Stimulated activated CD8-positive, alpha-beta memory T cell treated with anti-CD3 and anti-CD28 coated beads, Interleukin-7, amount 100 ng/mL, for 1 hour (primary cell): ENCODE data around the gene DPPA4.
"Not testable (repeated sequence)": the region's sequence is repeated elsewhere in the genome, so short reads cannot be mapped to it uniquely, and the experiment has no call there.

Experiments used
- DNase-seq, 2 donors: peaks; one replicate each; pipeline ENCODE4 v3.0.0-alpha.2; 2020; ENCODE audit warnings: low read depth in 2 of 2

Gene DPPA4, protein sequence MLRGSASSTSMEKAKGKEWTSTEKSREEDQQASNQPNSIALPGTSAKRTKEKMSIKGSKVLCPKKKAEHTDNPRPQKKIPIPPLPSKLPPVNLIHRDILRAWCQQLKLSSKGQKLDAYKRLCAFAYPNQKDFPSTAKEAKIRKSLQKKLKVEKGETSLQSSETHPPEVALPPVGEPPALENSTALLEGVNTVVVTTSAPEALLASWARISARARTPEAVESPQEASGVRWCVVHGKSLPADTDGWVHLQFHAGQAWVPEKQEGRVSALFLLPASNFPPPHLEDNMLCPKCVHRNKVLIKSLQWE

DNA sequence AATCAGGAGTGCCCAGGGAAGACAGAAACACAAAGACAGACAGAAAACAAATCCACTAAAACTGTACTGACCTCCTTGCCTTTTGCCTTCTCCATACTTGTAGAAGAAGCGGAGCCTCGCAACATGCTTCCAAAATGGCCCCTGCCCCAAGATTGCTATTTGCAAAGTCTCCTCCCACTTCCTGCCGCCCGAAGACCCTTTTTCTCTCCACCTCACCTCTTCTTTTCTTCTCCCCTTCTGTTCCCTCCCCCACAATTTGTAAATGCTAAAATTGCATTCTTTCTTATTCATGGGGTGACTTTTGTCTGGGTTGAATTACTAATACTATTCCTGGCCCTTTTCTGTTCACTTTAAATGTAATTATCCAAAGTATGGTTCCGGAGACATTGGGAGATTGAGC, at the start of gene DPPA4:
Gene DPPA4, minus strand, starts transcription at position 154 of the 400 bp plus-strand sequence. Its CDS starts 29 bp downstream, at position 125.
- no peak for DNase-seq

DNA sequence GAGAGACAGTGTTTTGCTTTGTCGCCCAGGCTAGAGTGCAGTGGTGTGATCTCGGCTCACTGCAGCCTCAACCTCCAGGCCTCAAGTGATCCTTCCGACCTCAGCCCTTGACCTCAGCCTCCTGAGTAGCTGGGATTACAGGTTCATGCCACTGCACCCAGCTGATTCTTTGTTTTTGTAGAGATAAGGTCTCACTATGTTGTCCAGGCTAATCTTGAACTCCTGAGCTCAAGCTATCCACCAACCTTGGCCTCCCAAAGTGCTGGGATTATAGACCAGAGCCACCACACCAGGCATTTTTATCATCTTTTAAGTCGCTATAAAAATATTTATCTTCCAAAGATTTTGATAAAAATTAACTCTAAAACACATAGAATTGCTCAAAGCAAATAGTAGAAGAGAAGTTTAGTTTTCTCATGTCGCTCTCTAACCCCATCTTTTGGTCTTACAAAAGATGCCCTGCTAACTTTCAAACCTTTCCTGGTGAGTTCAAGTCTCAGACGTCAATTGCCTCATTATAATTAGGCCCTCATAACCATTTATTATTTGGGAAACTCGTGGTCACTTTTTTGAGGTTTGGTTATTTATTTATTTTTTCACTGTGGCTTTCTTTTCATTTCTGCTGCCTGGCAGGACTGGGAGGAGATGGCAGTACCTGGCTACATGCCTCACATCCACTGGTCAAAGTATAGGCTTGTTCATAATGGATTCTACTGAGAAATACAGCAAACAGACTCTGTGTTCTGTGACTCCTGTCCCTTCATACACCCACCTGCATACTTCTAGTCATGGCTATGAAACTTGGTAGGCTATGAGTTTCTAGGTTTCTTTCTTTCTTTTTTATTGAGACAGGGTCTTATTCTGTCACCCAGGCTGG, 48.3 kb upstream of the DPPA4 start:
- no peak for DNase-seq

DNA sequence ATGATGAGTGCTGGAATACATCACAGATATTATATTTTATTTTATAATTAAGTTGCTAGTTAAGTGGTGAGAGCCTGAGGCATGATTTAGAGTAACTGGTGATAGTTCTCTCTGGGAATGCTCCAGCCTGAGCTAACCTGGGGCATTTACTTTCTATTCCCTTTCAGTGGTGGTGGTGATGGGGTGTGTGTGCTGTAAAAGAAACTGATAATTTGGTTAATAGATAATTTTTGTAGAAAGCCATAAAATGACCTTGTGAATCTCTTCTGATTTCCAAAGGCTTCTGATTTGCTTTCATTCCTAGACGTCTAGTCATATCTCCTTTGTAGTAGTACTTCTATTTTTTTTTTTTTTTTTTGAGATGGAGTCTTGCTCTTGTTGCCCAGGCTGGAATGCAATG, 46.8 kb upstream of the DPPA4 start:
- DNase-seq, result no peak

DNA sequence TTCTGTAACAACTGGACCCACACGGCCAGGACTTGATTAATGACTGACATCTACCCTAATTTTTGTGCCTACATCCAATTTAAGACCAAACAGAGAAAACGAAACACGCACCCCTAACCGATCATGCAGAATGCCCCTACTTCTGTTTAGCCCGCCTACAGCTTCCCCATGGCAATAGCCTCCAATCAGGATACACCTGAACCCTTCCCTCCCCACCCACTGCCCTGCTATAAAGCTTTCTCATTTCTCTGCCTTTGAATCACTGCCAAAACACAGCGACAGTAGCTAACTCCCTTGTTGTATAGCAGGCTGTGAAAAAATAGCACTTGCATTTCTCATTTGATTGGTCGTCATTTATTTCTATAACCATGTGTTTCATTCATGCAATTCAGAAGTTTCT, 45.2 kb upstream of the DPPA4 start:
- DNase-seq, result no peak

DNA sequence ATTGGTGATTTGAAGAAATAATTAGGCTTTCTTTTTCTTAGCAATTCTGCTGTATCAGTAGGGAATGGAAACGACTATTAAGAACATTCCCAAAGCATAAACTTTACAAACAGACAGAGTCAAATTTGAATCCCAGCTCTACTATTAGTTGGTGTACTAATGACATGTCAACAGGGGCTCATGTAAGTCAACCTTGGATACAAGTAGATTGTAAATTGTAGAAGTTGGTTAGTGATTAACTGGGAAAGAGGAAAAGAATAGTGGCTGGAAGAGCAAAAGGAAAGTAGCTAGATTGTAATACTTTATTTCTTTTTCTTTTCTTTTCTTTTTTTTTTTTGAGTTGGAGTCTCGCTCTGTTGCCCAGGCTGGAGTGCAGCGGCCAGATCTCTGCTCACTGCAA, 38.6 kb upstream of the DPPA4 start:
- DNase-seq, result no peak

DNA sequence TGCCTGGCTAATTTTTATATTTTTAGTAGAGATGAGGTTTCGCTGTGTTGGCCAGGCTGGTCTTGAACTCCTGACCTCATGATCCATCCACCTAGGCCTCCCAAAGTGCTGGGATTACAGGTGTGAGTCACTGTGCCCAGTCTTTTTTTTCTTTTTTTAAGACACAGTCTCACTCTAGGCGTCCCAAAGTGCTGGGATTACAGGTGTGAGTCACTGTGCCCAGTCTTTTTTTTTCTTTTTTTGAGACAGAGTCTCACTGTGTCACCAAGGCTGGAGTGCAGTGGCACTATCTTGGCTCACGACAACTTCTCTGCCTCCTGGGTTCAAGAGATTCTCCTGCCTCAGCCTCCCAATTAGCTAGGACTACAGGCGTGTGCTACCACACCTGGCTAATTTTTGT, 37.1 kb upstream of the DPPA4 start:
- not testable (repeated sequence) for DNase-seq

DNA sequence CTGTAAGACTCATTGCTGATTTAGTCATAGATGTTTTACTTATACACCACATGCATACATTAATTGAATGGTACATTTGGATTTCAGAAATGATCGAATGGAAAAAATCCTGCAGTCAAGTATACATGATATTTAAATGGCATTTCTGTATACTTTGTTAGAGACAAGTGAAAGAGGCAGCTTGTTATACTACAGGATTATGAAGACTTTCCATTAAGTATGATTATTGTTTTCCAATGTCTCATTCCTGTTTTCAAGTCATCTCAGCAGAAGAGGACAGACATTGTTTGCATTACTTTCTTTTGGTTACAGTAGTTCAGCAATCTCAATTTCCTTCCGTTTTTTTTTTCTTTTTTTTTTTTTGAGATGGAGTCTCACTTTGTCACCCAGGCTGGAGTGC, 36.6 kb upstream of the DPPA4 start:
- DNase-seq, result no peak

DNA sequence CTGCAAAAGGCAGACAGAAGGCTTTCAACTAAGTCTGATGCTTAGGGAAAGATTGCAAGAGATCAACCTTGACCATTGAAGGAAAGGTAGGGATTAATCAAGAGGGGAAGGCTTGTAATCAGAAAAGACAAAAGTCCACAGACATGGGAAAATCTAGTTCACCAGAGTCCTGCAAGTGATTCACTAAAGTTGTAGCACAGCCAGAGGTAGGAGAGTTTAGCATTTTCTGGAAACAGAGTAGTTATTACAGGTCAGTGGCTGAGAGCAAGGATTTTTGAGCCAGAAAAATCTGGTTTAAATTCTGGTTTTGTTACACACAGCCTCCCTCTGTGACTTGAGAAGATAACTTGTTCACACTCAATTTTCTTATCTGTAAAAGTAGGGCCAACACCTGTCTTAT, 35.3 kb upstream of the DPPA4 start:
- no peak for DNase-seq

DNA sequence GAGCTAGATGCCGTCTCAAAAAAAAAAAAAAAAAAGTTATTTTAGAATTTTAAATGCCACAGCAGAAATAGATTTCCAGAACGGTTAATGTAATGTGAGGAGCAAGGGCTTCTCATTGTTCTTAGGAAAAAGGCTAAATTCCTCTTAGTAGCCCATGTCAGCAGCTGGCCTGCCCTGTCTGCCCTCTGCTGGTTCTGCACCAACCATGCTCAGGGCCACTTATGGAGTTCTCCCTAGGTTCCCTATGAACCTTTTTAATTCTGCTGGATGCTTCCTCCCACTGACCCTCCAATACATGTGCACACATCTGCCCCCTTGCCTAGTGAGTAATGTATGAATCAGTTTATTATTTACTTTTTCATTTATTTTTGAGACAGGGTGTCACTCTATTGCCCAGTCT, 32.2 kb upstream of the DPPA4 start:
- no peak for DNase-seq

DNA sequence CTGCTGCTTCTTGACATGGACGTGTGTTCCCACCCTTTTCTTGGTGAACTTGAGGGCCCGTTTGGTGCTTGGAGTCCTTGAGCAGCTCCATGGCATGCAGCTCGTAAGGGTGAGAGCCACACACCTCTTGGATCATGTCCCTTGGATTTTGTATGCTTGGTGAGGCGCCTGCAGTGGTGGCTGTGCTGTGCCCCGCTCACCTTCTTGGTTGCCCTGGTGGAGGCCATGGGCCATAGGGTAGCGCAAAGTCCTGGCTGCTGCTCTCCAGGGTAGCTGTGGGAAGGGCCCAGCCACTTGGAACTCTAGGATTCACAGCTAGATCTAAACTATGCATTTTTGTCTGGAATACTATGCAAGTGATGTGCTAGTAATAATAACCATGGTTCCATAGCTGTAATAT, 26.7 kb upstream of the DPPA4 start:
- DNase-seq, result no peak

DNA sequence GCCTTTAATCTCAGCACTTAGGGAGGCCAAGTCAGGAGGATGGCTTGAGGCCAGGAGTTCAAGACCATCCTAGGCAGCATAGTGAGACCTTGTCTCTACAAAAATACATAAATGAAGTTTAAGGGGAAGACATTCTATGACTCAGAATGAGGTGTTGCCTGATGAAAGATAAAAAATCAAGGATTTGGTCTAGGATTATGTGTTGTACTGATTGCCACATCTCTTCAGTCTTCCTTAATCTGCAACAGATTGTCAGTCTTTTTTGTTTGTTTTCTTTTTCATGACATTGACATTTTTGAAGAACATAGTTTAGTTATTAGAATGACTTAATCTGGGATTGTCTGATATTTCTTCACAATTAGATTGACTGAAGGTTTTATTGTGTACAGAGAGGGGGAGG, 26.3 kb upstream of the DPPA4 start:
- DNase-seq, result no peak

DNA sequence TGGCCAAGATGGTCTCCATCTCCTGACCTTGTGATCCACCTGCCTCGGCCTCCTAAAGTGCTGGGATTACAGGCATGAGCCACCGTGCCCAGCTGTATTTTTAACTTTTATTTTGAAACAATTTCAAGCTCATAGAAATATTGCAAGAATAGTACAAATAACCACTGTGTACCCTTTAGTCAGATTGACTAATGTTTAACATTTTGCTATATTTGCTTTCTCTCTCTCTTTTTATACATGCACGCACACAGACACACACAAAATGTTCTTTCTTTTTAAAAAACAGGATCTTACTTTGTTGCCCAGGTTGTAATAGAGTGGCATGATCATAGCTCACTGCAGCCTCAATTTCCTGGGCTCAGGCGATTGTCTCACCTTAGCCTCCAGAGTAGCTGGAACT, 25.5 kb upstream of the DPPA4 start:
- no peak for DNase-seq

DNA sequence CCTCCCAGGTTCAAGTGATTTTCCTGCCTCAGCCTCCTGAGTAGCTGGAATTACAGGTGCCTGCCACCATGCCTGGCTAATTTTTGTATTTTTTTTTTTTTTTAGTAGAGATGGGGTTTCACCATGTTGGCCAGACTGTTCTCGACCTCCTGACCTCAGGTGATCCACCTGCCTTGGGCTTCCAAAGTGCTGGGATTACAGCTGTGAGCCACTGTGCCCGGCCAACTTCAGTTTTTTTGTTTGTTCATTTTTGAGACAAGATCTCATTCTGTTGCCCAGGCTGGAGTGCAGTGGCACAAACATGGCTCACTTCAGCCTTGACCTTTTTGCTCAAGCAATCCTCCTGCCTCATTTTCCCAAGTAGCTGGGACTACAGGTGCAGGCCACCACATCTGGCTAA, 21.5 kb upstream of the DPPA4 start:
- not testable (repeated sequence) for DNase-seq

DNA sequence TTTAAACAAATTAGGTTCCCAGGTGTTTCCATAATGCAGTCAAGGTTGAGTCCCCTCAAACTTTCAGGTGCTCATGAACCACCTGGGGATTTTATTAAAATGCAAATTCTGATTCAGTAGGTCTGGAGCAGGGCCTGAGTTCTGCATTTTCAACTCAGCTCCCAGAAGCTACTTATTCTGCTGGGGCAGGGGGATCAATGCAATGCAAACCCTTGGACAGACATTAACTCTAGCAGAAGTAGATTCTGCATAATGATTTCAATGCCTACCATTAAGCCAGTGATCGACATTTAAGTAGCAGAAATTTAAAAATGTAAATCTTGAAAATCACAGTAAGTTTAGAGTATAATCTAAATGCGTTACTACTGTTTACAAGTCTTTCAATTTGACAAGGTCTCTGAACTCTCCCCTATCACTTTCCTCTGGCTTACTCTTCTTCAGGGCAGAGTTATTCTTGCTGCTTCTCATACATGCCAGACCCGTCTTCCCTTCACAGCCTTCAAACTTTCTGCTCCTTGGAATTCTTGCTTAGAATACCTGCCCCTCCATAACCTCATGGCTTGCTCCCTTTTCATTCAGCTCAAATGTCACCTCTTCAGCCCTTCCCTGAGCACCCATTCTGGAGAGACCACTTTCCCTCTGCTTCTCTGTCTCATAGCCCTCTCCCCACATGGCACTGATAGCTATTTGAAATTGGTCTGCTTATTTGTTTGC, 19.3 kb upstream of the DPPA4 start:
- DNase-seq, result no peak

DNA sequence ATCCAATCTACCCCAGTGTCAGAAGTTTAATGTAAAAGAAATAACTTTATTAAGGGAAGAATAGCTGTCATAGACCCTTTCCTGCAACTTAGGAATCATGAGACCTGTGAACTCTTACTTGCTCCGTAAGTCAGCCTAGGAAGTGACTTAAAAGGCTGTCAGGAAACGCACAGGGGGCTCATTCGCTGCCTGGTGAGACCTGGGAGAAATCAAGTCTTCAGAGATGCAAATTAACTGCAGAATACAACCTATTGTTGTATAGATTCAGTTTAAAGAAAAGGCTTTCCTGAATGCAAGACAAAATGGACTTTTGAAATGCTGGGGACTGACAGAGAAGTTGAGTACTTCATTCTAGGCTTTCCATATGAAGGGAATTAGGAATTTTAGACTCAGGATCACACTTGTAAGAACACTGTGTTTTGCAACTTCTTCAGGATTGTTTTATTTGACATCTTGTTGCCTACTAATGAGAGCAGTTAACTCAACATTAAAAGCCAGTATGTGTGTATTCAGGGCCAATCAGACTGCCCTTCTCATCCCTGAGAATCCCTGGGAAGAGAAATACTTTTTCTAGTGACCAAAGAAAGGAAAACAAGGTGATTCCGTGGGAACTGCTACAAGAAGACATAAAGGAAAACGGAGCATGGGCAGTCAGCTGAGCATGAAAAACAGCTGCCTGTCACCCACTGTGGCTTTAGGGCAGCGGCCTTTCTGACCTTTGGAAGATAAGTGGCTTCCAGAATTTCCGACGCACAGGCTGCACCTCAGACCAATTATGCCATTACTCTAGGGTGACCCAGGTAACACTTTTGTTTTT, 18.5 kb upstream of the DPPA4 start:
- no peak for DNase-seq

DNA sequence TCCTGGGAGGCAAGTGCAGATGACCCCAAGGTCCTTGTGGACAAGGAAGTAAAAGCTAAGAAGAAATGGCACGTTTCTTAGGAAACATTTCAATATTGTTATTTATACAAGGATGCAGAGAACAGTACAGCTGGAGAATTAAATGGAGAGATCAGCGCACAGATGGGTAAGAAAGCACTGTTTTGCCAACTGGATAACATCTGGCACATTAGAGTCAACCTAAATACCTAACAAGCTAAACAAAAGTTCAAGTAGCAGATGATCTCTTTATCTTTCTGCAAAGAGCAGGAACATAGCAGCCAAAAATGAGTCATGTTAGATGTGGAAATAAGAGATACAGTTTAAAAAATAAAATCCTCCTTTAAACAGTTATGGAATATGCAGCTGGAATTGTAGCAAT, 15.7 kb upstream of the DPPA4 start:
- DNase-seq, result no peak

DNA sequence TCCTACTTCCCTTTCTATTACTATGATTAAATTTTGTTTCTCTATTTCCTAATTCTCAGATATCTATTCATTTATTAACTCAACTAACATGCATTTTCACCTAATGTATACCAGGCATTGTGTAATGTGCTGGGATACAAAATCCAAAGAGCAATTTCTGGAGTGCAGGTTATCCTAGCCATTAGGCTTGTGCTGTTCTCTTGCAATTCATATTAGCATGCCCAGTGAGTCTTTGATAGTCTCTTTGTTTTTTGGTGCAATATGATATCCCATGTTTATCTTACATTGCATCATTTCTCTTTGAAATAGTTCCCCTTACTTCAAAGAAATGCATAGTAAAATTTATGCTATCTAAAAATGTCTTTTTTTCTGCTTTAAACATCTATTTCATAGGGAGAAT, 13.9 kb upstream of the DPPA4 start:
- no peak for DNase-seq

DNA sequence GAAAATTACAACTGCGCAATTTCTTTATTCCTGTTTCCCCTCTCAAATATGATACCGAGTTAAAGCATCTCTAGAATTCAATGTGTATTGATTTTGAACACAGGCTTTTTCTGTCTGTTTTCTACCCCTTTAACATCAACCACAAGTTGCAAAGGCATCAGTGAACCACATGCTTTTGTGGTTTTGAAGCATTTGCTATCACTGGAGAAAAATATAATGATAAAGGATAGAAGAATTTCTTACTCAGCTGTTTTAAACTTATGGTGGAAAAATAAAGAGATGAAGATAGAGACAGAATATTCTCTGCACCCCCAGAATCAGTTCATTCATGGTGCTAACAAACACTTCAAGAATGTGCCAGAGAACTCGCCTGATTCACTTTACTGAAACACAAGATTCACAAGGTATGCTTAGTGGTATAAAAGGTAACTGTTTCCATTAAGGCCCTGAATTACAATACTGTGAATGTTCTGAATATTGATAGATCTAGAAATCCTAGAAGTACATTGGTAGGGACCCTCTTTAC, 9.5 kb upstream of the DPPA4 start:
- DNase-seq, result no peak

DNA sequence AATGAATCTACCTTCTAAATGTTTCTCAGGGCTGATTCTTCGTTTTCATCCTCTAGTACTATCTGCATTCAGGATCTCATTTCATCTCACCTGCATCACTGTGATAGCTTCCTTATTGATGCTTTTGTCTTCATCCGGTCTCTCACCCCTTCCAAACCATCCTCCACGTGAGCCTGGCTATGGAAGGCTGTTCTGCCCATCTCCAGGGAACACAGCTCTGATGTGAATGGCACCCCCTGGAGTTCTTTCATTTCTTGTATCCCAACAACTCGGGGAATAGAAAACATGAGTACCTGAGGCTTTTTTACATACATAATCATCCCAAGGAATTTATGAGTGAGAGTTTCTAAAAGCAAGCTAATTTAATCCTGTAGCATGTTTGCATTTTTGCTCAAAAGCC, 8.8 kb upstream of the DPPA4 start:
- DNase-seq, result no peak

DNA sequence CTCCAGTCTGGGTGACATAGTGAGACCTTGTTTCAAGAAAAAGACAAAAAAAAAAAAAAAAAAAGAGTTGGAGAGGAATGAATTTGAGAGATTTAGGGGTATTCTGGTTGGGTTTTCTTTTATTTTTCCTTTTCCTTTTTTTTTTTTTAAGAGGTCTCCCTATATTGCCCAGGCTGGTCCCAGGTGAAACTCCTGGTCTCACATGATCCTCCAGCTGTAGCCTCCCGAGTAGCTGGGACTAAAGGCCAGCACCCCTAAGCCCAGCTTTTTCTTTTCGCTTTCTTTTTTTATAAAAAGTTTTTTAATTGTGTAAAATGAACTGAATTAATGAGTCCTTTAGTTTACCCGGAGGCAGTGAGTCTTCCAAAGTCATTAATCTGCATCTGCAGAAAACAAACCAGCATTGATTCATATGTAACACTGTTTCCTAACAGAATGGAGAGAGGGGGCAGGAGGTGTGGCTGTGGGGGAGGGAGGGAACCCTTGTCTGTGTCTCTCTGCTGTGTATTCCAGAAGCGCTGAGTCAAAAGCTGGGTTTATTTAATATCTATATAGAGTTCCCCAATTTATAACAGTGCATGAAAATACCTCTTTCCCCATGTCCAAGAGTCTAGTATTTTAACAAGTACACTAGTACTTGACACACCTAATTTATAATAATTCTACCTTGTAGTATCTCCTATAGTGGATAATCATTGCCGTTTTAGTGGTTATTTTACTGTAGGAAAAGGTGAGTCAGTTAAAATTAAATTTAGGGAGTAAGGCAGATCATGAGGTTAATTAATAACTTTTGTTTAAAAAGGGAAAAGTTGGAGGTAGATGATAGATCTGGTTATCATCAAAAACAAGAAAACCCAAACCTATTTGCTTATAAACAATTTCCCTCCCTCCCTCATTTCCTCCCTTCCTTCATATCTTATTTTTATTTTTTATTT, 2.6 kb upstream of the DPPA4 start:
- DNase-seq, result no peak
